Fibroblast of lung (primary cell): ENCODE results near the gene LHX4. TPM values are rescaled to one million over a fixed set of nuclear protein-coding genes. Genes with fewer than 3 reads are reported as not detected.

Experiments used
- DNase-seq, 2 donors: peaks; one replicate each; pipeline versions ENCODE4 v3.0.0 to v3.0.0-alpha.2; 2010; ENCODE audit warnings: low read depth in 2 of 2
- H2AFZ ChIP-seq: 2 replicates; pipeline ENCODE4 v1.5.1; 2012; ENCODE audit warnings: low read length, control low read depth, inconsistent platforms
- H3K27ac ChIP-seq: 2 replicates; pipeline ENCODE4 v1.5.1; 2011; ENCODE audit warnings: low read length, control low read depth; ENCODE audit not compliant: insufficient read depth
- H3K27me3 ChIP-seq: 2 replicates; pipeline ENCODE4 v1.5.1; 2011; ENCODE audit warnings: mild to moderate bottlenecking, low read length; ENCODE audit not compliant: control insufficient read depth, insufficient read depth
- H3K36me3 ChIP-seq: 2 replicates; pipeline ENCODE4 v1.5.1; 2011; ENCODE audit warnings: low read length; ENCODE audit not compliant: control insufficient read depth, insufficient read depth
- H3K4me1 ChIP-seq: 2 replicates; pipeline ENCODE4 v1.5.1; 2011; ENCODE audit warnings: low read length; ENCODE audit not compliant: control insufficient read depth, insufficient read depth; ENCODE audit errors: extremely low read depth
- H3K4me2 ChIP-seq: 2 replicates; pipeline ENCODE4 v1.5.1; 2011; ENCODE audit warnings: low read length, control low read depth; ENCODE audit not compliant: insufficient read depth; ENCODE audit errors: extremely low read depth
- H3K4me3 ChIP-seq, 4 experiments: fragments of 200-600 bp in 1 of 4; sonication (generic) in 1 of 4; replicated peaks in 1 of 4; 2 replicates each; pipeline ENCODE4 v1.5.1; 2011 to 2016; ENCODE audit warnings: low read length in 4 of 4, low read depth in 3 of 4, mild to moderate bottlenecking in 3 of 4, control low read depth in 2 of 4, inconsistent platforms in 1 of 4, mixed read lengths in 1 of 4; ENCODE audit not compliant: insufficient read depth in 1 of 4; ENCODE audit errors: control extremely low read depth in 1 of 4
- H3K79me2 ChIP-seq: 2 replicates; pipeline ENCODE4 v1.5.1; 2012; ENCODE audit warnings: mild to moderate bottlenecking, low read length, inconsistent platforms; ENCODE audit not compliant: control insufficient read depth, insufficient read depth
- H3K9ac ChIP-seq: 2 replicates; pipeline ENCODE4 v1.5.1; 2011; ENCODE audit warnings: mild to moderate bottlenecking, low read length, control low read depth; ENCODE audit not compliant: insufficient read depth
- H3K9me3 ChIP-seq: 2 replicates; pipeline ENCODE4 v1.5.1; 2012; ENCODE audit warnings: low read depth, low read length; ENCODE audit not compliant: control insufficient read depth, insufficient read depth
- H4K20me1 ChIP-seq: 2 replicates; pipeline ENCODE4 v1.5.1; 2011; ENCODE audit warnings: low read length; ENCODE audit not compliant: control insufficient read depth, insufficient read depth; ENCODE audit errors: extremely low read depth
- CTCF ChIP-seq, 2 donors: IDR thresholded peaks in 1 of 2; conservative IDR thresholded peaks in 1 of 2; 1 replicate in 1 of 2; 2 replicates in 1 of 2; pipeline ENCODE4 v1.5.1; 2011 to 2012; ENCODE audit warnings: low read length in 2 of 2, control low read depth in 1 of 2, inconsistent platforms in 1 of 2, low read depth in 1 of 2, mild to moderate bottlenecking in 1 of 2
- EZH2 ChIP-seq: IDR thresholded peaks from 2 replicates; pipeline ENCODE4 v1.5.1; 2012; ENCODE audit warnings: low read length, control low read depth, mild to moderate bottlenecking; ENCODE audit errors: missing control alignments
- polyA plus RNA-seq, 2 donors: library from polyadenylated mRNA; depleted of rRNA in 1 of 2; stranded (reverse) in 1 of 2; unstranded in 1 of 2; fragments of >200 nt; gene quantifications; 2 replicates each; pipeline ENCODE4 v1.2.1, GENCODE V29; 2011 to 2012; ENCODE audit warnings: missing spikeins in 1 of 2
- total RNA-seq: library from RNA; depleted of rRNA; stranded (reverse); fragments of >200 nt; gene quantifications from 2 replicates; pipeline ENCODE4 v1.2.1, GENCODE V29; 2014

Gene LHX4
- total and polyA plus RNA-seq, 2 donors (not counting 1 experiment from before 2014, with no cell fraction given): 0.03 to 0.33 TPM

- H3K9me3 ChIP-seq: no peaks in the 10 kb centered on the region
- no peaks in the 10 kb centered on the region for H4K20me1 ChIP-seq
- no peak for DNase-seq
- no peak overlapping the region for H3K9ac ChIP-seq
- no peaks in the 10 kb centered on the region for H3K27me3 ChIP-seq
- H2AFZ ChIP-seq: no peak overlapping the region
- no peak overlapping the region for H3K4me3 ChIP-seq
- no peaks in the 10 kb centered on the region for H3K4me1 ChIP-seq
- H3K36me3 ChIP-seq: no peaks in the 10 kb centered on the region
- no peaks in the 10 kb centered on the region for H3K79me2 ChIP-seq
- TF ChIP-seq CTCF (conservative IDR thresholded peaks at IDR 0.05 in 1 of 2, IDR thresholded peaks at IDR 0.05 in 1 of 2; ENCODE audit: low read depth in 1 of 2, low read length in 2 of 2) (no peak), EZH2 (no peak)
- H3K4me2 ChIP-seq: no peak overlapping the region
- H3K27ac ChIP-seq: no peak overlapping the region
Observed at GRCh38 chr1:180294711-180295110, 64.6 kb downstream of the LHX4 start.

- Histone ChIP-seq H3K27ac (no peak overlapping the region), H4K20me1 (no peaks in the 10 kb centered on the region), H3K4me1 (no peaks in the 10 kb centered on the region), H3K4me3 (no peak overlapping the region), H3K27me3 (no peaks in the 10 kb centered on the region), H3K79me2 (no peaks in the 10 kb centered on the region), H2AFZ (no peak overlapping the region), H3K36me3 (no peaks in the 10 kb centered on the region), H3K9me3 (no peaks in the 10 kb centered on the region), H3K4me2 (no peak overlapping the region), H3K9ac (no peak overlapping the region)
- DNase-seq: no peak
- TF ChIP-seq EZH2: no peak
- TF ChIP-seq CTCF (conservative IDR thresholded peaks at IDR 0.05 in 1 of 2, IDR thresholded peaks at IDR 0.05 in 1 of 2; ENCODE audit: low read depth in 1 of 2, low read length in 2 of 2): no peak
Observed at GRCh38 chr1:180295999-180296398, 65.9 kb downstream of the LHX4 start.

- DNase-seq: no peak
- no peaks in the 10 kb centered on the region for H3K79me2 ChIP-seq
- H3K36me3 ChIP-seq: no peaks in the 10 kb centered on the region
- no peak overlapping the region for H3K9ac ChIP-seq
- no peaks in the 10 kb centered on the region for H3K27me3 ChIP-seq
- H3K27ac ChIP-seq: no peak overlapping the region
- no peak overlapping the region for H3K4me2 ChIP-seq
- TF ChIP-seq EZH2 (no peak), CTCF (conservative IDR thresholded peaks at IDR 0.05 in 1 of 2, IDR thresholded peaks at IDR 0.05 in 1 of 2; ENCODE audit: low read depth in 1 of 2, low read length in 2 of 2) (no peak)
- no peak overlapping the region for H2AFZ ChIP-seq
- H4K20me1 ChIP-seq: no peaks in the 10 kb centered on the region
- H3K4me1 ChIP-seq: peaks cover 2% of the 10 kb centered on the region
- H3K4me3 ChIP-seq: no peak overlapping the region
- H3K9me3 ChIP-seq: no peaks in the 10 kb centered on the region
Observed at GRCh38 chr1:180299479-180300221, 69.6 kb downstream of the LHX4 start.
